GM19467 (cell line): Measurements from ENCODE around the gene HEMK1.

Experiments
- ATAC-seq: cut with Tn5 transposase; IDR thresholded peaks from one replicate; pipeline ENCODE4 v1.9.1; 2021; ENCODE audit warnings: mild to moderate bottlenecking, moderate library complexity; ENCODE audit not compliant: unreplicated experiment

Gene HEMK1

GRCh38 chr3:50572801-50573371 lies 3.6 kb downstream of the HEMK1 start:
- no peak for ATAC-seq

GRCh38 chr3:50573566-50574443 lies 4.5 kb downstream of the HEMK1 start:
- ATAC-seq, result no peak

GRCh38 chr3:50574444-50574831 lies 5.1 kb downstream of the HEMK1 start:
- ATAC-seq, result no peak

- ATAC-seq, result no peak
These were observed 6.0 kb downstream of the HEMK1 start for GRCh38 chr3:50575372-50575771.

GRCh38 chr3:50577348-50577747 lies 8.0 kb downstream of the HEMK1 start:
- no peak for ATAC-seq

- no peak for ATAC-seq
These were observed 11.5 kb downstream of the HEMK1 start for GRCh38 chr3:50580683-50581458.

- ATAC-seq, result no peak
These were observed 12.1 kb downstream of the HEMK1 start for GRCh38 chr3:50581459-50581842.

GRCh38 chr3:50582083-50582482 lies 12.8 kb downstream of the HEMK1 start:
- no peak for ATAC-seq

- no peak for ATAC-seq
These were observed 14.6 kb downstream of the HEMK1 start for GRCh38 chr3:50583897-50584296.

GRCh38 chr3:50584391-50584790 lies 15.1 kb downstream of the HEMK1 start:
- ATAC-seq, result no peak

GRCh38 chr3:50585919-50586762 lies 16.8 kb downstream of the HEMK1 start:
- ATAC-seq, result no peak

GRCh38 chr3:50586763-50587070 lies 17.4 kb downstream of the HEMK1 start:
- no peak for ATAC-seq

- ATAC-seq, result no peak
These were observed 18.1 kb downstream of the HEMK1 start for GRCh38 chr3:50587373-50587772.

GRCh38 chr3:50587806-50588758 lies 18.8 kb downstream of the HEMK1 start:
- ATAC-seq, result no peak

- ATAC-seq, result no peak
These were observed 19.6 kb downstream of the HEMK1 start for GRCh38 chr3:50588759-50589433.

GRCh38 chr3:50591196-50591741 lies 21.9 kb downstream of the HEMK1 start:
- ATAC-seq, result no peak

- no peak for ATAC-seq
These were observed 23.2 kb downstream of the HEMK1 start for GRCh38 chr3:50592568-50592967.

- no peak for ATAC-seq
These were observed 25.0 kb downstream of the HEMK1 start for GRCh38 chr3:50594253-50594785.
